NCI-H510A treated with DMSO at 0.1 percent for 48 hours (cell line): Measurements from ENCODE around the gene RBFOX2.

Source experiments
- DNase-seq: peaks from one replicate; lab custom pipeline; 2025; lab: John Stamatoyannopoulos, UW

RBFOX2 gene

DNA sequence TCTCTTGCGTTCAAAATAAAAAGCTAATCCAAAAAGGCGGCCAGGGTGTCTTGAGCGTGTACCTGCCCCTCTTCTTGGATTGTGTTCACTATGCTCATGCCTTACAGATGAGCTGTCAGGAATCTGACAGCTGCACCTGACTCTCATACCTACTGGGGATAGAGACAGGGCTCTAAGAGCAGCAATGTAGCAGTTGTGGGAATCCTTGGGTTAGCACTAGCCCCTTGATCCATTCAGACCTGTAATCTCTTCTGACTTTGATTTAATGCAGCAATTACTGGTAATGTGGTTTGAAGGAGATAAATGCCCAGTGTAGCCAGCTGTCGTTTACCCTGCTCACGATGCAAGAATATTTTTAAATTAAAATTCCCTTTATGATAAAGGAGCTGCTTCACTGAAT lies 165.2 kb downstream of the RBFOX2 start:
- no peak for DNase-seq

- DNase-seq = no peak
These were observed 165.9 kb downstream of the RBFOX2 start for GRCh38 chr22:35862697-35863096.

DNA sequence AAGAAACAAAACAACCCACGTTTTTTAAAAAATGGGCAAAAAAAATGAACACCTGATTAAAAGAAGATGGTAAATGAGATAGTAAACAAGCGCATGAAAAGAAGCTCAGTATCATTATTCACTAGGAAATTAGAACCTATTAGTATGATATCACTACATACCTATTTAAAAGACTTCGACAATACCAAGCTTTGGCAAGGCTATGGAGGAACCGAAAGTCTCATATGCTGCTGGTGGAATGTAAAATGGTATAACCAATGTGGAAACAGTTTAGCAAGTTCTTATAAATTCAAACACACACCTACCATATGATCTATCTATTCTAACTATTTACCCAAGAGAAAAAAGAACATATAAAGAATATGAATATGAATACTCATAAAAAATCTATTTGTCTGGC lies 167.2 kb downstream of the RBFOX2 start:
- no peak for DNase-seq

DNA sequence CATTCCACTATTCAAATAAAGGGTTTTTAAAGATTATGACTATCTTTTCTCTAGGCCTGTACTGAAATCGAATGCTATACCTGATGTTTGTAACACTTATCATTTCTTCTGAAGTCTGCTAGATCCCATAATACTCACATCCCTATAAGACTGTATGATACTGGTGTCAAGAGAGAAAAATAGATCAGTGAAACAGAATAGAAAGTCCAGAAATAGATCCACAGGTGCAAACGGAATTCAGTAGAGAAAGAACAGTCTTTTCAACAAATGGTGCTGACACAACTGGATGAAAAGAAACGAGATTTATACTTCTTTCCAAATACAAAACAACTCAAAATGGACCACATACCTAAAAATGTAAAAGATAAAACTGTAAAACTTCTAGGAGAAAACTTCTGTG lies 167.8 kb downstream of the RBFOX2 start:
- DNase-seq = no peak

- DNase-seq = no peak
These were observed 168.4 kb downstream of the RBFOX2 start for GRCh38 chr22:35860087-35860733.

- no peak for DNase-seq
These were observed 174.3 kb downstream of the RBFOX2 start for GRCh38 chr22:35854334-35854733.

- DNase-seq = no peak
These were observed 176.5 kb downstream of the RBFOX2 start for GRCh38 chr22:35852076-35852475.

DNA sequence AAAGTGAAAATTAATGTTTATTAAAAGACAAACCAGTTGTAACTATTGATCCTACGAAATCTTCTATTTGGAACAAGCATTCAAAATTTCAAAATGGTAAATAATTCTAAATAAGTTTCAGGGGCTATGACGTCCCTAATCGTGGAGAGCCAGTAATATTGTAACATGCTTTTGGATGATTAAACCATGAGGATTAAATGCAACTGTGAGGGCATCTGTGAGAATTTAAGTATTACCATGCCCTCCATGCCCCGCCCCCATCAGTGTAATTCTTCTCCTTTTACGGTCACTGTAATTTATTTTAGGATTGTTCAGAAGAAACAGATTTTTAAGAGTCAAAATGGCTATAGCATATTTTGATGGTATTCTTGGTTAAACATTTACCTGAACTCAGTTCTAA lies 177.8 kb downstream of the RBFOX2 start:
- DNase-seq = no peak

GRCh38 chr22:35846804-35847203 lies 181.8 kb downstream of the RBFOX2 start:
- DNase-seq = no peak

- DNase-seq = no peak
These were observed 183.7 kb downstream of the RBFOX2 start for GRCh38 chr22:35844886-35845285.

- peak; percentile 33 for DNase-seq
These were observed 185.7 kb downstream of the RBFOX2 start for GRCh38 chr22:35842954-35843353.

GRCh38 chr22:35842519-35842913 lies 186.1 kb downstream of the RBFOX2 start:
- DNase-seq = no peak

DNA sequence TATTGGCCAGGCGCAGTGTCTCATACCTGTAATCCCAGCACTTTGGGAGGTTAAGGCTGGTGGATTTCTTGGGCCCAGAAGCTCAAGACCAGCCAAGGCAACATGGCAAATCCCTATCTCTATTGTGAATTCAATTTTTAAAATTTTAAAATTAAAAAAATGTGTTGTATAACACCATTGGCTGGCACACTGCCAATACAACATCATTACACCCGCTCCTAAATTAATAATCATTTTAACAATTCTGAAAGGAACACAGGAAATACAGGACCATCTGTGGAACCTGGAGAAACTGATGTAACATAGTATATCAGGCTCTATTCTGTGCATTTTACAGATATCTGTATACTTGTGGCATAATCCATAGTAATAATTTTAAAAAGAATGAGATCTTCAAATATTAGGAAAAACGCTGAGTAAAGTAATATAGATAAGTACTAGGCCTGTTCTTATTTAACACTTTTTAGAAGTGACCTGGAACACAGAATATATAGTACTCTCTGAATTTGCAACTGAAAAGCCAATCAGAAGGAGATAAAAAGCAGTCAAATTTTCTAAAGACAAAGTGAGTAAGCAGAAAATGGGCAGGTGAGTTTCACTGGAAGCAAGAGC lies 186.6 kb downstream of the RBFOX2 start:
- no peak for DNase-seq

- DNase-seq = peak; percentile 76
These were observed 188.3 kb downstream of the RBFOX2 start for GRCh38 chr22:35840302-35840739.

DNA sequence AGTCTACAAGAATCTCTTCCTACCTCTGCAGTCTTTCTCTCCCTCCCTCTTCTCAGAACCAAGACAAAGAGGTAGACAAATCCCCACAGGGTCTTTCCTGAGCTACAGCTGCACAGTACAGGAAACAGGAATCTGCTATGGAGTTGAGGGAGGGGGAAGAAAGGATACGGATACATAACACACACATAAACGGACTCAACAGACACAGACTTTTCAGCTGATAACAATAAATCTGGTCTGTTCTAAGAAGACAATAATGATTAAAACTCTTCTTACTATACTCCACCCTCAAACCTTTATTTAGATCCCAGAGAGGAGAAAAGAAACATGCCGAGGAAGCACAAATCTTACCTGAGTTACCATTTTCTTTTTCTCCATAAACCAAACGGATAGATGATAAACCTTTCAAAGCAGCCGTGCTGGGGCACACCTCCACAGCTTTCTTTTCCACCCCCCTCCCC lies 188.8 kb downstream of the RBFOX2 start:
- DNase-seq = peak; percentile 43

DNA sequence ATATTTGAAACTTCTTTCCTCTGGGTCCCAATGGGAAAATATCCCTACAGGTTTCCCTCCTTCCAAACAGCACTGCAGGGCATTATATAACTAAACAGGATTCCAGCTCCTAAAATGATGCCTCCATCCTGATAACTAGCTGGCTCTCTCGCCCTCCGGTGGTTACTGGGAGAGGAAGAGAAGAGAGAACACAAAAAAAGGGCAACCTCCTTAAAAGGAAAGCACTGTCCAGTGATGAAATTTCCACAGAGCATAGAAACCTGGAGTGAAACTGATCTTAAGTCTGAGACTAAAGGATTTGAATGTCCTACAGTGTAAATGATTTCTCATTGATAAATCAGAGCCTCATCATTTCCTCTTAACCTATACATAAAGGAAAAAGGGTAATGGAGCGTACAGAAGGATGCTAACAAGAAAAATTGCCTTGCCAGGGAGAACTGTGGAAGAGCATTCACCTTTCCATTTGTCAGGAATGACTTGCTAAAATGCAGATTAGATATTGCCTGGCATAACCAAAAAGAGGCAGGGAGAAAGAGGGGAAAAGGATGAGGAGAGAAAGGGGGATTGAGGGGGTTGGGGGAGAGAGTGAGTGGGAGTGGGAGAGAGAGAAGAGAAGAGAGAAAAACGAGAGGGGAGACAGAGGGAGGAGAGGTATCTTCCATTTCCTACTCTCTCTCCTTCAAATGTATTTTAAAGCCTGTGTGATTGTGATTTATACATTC lies 189.6 kb downstream of the RBFOX2 start:
- no peak for DNase-seq

GRCh38 chr22:35837101-35837727 lies 191.4 kb downstream of the RBFOX2 start:
- no peak for DNase-seq

GRCh38 chr22:35835998-35836691 lies 192.5 kb downstream of the RBFOX2 start:
- peak; percentile 65 for DNase-seq

DNA sequence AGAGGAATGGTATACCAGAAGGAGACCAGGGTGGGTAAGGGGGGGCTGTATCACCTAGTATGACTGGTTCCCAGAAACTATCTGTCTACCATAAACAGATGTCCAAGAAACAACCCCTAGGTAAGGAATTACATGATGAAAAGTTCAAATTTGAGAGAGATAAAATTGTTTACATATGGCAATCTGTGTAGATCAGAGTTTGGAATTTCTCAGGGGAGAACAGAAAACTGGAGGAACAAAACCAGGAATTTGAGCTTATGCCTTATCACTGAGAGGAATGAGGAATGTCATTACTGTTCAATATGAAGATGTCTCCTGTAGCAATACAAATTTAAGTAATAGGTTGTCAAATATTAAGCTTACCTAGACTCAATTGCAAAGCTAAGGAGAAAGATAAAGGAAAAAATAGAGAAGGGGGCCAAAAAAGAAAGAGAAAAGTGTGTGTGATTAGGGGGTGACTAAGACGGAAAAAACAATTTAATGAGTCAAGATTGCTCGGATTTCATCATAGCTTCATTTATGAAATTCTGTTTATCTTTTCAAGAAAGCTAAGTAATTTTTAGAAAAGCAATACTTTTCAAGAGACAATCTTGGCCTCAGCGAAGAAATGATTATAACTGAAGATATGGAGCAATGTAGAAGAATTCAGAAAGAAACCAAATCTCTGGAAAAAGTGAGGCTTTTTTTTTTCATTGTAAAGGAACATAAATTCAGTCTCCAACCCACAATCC lies 193.2 kb downstream of the RBFOX2 start:
- no peak for DNase-seq

DNA sequence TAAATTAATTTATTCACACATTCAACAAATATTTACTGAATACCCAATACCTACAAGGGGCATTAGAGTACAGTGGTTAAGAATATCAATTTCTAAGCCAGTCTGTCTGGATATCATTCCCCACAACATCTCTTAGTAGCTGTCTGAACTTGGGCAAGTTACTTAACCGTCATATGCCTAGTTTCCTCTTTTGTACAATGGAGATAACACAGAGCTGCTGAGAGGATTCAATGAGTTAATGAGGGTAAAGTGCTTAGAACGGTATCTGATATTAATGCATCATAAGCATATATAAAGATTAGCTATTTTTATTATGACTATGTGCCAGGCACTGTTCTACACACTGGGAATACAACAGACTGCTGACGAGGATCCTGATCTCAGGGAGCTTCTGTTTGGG lies 194.6 kb downstream of the RBFOX2 start:
- no peak for DNase-seq

DNA sequence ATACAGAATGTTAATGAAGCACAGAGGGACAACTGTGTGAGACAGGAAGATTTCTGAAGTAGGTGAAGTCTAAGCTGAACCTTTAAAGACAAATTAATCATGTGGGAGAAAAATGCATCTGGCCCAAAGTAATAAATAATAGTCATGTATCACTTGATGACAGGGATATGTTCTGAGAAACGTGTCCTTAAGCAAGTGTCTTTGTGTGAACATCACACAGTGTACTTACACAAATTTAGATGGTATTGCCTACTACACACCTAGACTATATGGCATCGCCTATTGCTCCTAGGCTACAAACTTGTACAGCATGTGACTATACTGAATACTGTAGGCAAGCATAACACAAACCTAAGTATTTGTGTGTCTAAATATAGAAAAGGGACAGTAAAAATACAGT lies 198.3 kb downstream of the RBFOX2 start:
- DNase-seq = no peak
